Diencephalon (tissue), 1 donor: ENCODE data around the gene EML6. TPM values are rescaled to one million over a fixed set of nuclear protein-coding genes. Genes with fewer than 3 reads are reported as not detected.

Experiments used
- small RNA-seq: library from RNA; depleted of rRNA; stranded (forward); fragments of <200 nt; gene quantifications from one replicate; pipeline ENCODE3, GENCODE V24; 2014
- total RNA-seq: library from RNA; depleted of rRNA; stranded (reverse); fragments of >200 nt; gene quantifications from one replicate; pipeline ENCODE4 v1.2.3, GENCODE V29; 2014

The EML6 gene
- 24.0 TPM for total RNA-seq

GRCh38 chr2:54723131-54723995, at the start of gene EML6:
EML6 (plus strand) TSS chr2:54723662; CDS start chr2:54725062, 1,400 bp downstream.

Small RNA genes within 50 kb of the gene (small RNA-seq; reads per million reads assigned to genes)
- gene RNU6-433P (0.10 reads per million), gene RNU7-81P (not detected)
